Panc1 (cell line): Measurements from ENCODE around the gene BTN3A1. TPM values are rescaled to one million over a fixed set of nuclear protein-coding genes. Genes with fewer than 3 reads are reported as not detected.
"Not testable (repeated sequence)": the region's sequence is repeated elsewhere in the genome, so short reads cannot be mapped to it uniquely, and the experiment has no call there.

Experiments
- ATAC-seq: fragments of 200-7000 bp; cut with Tn5 transposase; 2 replicates; pipeline ENCODE4 v1.9.1; 2020; ENCODE audit warnings: mild to moderate bottlenecking, moderate library complexity
- BruUV-seq: library from RNA; stranded (reverse); fragments of 400-500 nt; replicated peaks from 2 replicates; lab custom pipeline; 2021; lab: Mats Ljungman, UMichigan
- CTCF ChIA-PET: fragments of 300-600 bp; sonication (Branson Sonifier 250); formaldehyde crosslinking; loops from one replicate; lab custom pipeline; 2022; ENCODE audit warnings: antibody characterized with exemption; lab: Charles Lee
- POLR2A ChIA-PET: fragments of 300-600 bp; sonication (Branson Sonifier 250); formaldehyde crosslinking; loops from one replicate; lab custom pipeline; 2022; ENCODE audit warnings: antibody characterized with exemption; lab: Charles Lee
- DNase-seq: peaks from one replicate; pipeline ENCODE4 v3.0.0-alpha.2; 2010; ENCODE audit warnings: low read depth, low spot score
- H3K27ac ChIP-seq: 2 replicates; pipeline ENCODE4 v1.5.1; 2011; ENCODE audit warnings: mild to moderate bottlenecking, low read length, inconsistent platforms
- H3K27me3 ChIP-seq: fragments of 200-500 bp; sonication (Bioruptor generic); 2 replicates; pipeline ENCODE4 v1.6.0; 2014; ENCODE audit warnings: low read length, inconsistent platforms; ENCODE audit not compliant: control insufficient read depth, insufficient read depth
- H3K36me3 ChIP-seq: fragments of 200-500 bp; sonication (Bioruptor generic); 2 replicates; pipeline ENCODE4 v1.5.1; 2014; ENCODE audit warnings: inconsistent platforms, mild to moderate bottlenecking, low read length, moderate library complexity; ENCODE audit not compliant: control insufficient read depth, insufficient read depth
- H3K4me1 ChIP-seq: 2 replicates; pipeline ENCODE4 v1.5.1; 2011; ENCODE audit warnings: inconsistent platforms, mild to moderate bottlenecking, low read length, moderate library complexity; ENCODE audit not compliant: control insufficient read depth, insufficient read depth
- H3K4me3 ChIP-seq, 2 experiments: 2 replicates each; pipeline ENCODE4 v1.5.1; 2011 to 2012; ENCODE audit warnings: low read depth in 2 of 2, low read length in 2 of 2, mild to moderate bottlenecking in 2 of 2, inconsistent platforms in 1 of 2, moderate library complexity in 1 of 2
- H3K9me3 ChIP-seq: fragments of 200-500 bp; sonication (Bioruptor generic); 2 replicates; pipeline ENCODE4 v1.5.1; 2014; ENCODE audit warnings: low read depth, mild to moderate bottlenecking, inconsistent platforms, low read length, moderate library complexity; ENCODE audit not compliant: control insufficient read depth, insufficient read depth
- POLR2AphosphoS5 ChIP-seq: IDR thresholded peaks from 2 replicates; pipeline ENCODE4 v1.6.1; 2012; ENCODE audit warnings: mild to moderate bottlenecking, low read depth, low read length, moderate library complexity
- SIN3A ChIP-seq: IDR thresholded peaks from 2 replicates; pipeline ENCODE4 v1.6.1; 2012; ENCODE audit warnings: low read depth, mild to moderate bottlenecking, low read length, moderate library complexity, borderline replicate concordance; ENCODE audit not compliant: insufficient read depth
- TCF7L2 ChIP-seq: IDR thresholded peaks from 2 replicates; pipeline ENCODE4 v1.6.1; 2011; ENCODE audit warnings: mild to moderate bottlenecking, low read depth, low read length, inconsistent platforms
- in situ Hi-C: cut with HindIII; loops from 2 replicates; pipeline ENCODE4 v1.10.0; 2016; ENCODE audit warnings: low sequenced_read_pairs, low pct_unique_long_range_greater_than_20kb
- intact Hi-C: fragments of 100-400 bp; cut with micrococcal nuclease; formaldehyde crosslinking; loops from one replicate; pipeline ENCODE4 v1.10.0; 2022; ENCODE audit not compliant: unreplicated experiment
- total RNA-seq: library from RNA; stranded (reverse); gene quantifications from one replicate; pipeline ENCODE4 v1.2.1, GENCODE V29; 2021; ENCODE audit not compliant: unreplicated experiment
- TF ChIP-seq, protein P1 (sequence below): fragments of 450-650 bp; IDR thresholded peaks from 2 replicates; pipeline ENCODE4 v1.5.1; 2017; ENCODE audit warnings: mild to moderate bottlenecking
- TF ChIP-seq, protein P2 (sequence below), 2 experiments: IDR thresholded peaks; 2 replicates each; pipeline ENCODE4 v1.6.1; 2011 to 2012; ENCODE audit warnings: low read depth in 2 of 2, control low read depth in 1 of 2, low read length in 1 of 2, mild to moderate bottlenecking in 1 of 2, moderate library complexity in 1 of 2; ENCODE audit not compliant: insufficient read depth in 1 of 2

Gene BTN3A1
- total RNA-seq, 1 experiment from 2014 or later = 5.0 TPM

GRCh38 chr6:26375270-26375669, 26.8 kb upstream of the BTN3A1 start:
- no peak overlapping the region for H3K27ac ChIP-seq
- TF ChIP-seq TCF7L2 (no peak), SIN3A (no peak), POLR2AphosphoS5 (no peak)
- TF ChIP-seq, protein P1, sequence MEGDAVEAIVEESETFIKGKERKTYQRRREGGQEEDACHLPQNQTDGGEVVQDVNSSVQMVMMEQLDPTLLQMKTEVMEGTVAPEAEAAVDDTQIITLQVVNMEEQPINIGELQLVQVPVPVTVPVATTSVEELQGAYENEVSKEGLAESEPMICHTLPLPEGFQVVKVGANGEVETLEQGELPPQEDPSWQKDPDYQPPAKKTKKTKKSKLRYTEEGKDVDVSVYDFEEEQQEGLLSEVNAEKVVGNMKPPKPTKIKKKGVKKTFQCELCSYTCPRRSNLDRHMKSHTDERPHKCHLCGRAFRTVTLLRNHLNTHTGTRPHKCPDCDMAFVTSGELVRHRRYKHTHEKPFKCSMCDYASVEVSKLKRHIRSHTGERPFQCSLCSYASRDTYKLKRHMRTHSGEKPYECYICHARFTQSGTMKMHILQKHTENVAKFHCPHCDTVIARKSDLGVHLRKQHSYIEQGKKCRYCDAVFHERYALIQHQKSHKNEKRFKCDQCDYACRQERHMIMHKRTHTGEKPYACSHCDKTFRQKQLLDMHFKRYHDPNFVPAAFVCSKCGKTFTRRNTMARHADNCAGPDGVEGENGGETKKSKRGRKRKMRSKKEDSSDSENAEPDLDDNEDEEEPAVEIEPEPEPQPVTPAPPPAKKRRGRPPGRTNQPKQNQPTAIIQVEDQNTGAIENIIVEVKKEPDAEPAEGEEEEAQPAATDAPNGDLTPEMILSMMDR = no peak
- TF ChIP-seq, protein P2, sequence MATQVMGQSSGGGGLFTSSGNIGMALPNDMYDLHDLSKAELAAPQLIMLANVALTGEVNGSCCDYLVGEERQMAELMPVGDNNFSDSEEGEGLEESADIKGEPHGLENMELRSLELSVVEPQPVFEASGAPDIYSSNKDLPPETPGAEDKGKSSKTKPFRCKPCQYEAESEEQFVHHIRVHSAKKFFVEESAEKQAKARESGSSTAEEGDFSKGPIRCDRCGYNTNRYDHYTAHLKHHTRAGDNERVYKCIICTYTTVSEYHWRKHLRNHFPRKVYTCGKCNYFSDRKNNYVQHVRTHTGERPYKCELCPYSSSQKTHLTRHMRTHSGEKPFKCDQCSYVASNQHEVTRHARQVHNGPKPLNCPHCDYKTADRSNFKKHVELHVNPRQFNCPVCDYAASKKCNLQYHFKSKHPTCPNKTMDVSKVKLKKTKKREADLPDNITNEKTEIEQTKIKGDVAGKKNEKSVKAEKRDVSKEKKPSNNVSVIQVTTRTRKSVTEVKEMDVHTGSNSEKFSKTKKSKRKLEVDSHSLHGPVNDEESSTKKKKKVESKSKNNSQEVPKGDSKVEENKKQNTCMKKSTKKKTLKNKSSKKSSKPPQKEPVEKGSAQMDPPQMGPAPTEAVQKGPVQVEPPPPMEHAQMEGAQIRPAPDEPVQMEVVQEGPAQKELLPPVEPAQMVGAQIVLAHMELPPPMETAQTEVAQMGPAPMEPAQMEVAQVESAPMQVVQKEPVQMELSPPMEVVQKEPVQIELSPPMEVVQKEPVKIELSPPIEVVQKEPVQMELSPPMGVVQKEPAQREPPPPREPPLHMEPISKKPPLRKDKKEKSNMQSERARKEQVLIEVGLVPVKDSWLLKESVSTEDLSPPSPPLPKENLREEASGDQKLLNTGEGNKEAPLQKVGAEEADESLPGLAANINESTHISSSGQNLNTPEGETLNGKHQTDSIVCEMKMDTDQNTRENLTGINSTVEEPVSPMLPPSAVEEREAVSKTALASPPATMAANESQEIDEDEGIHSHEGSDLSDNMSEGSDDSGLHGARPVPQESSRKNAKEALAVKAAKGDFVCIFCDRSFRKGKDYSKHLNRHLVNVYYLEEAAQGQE (IDR thresholded peaks at IDR 0.05; ENCODE audit: insufficient read depth in 1 of 2, low read depth in 2 of 2, low read length in 1 of 2) = no peak
- H3K36me3 ChIP-seq = no peaks in the 10 kb centered on the region
- intact Hi-C loops (no loop called here), in situ Hi-C loops (no loop called here)
- BruUV-seq = no TSS peak
- CTCF ChIA-PET = no interaction called here
- H3K27me3 ChIP-seq = no peaks in the 10 kb centered on the region
- DNase-seq = no peak
- no peak for ATAC-seq
- H3K9me3 ChIP-seq = no peaks in the 10 kb centered on the region
- POLR2A ChIA-PET = no interaction called here
- H3K4me1 ChIP-seq = no peaks in the 10 kb centered on the region
- no peak overlapping the region for H3K4me3 ChIP-seq

DNA sequence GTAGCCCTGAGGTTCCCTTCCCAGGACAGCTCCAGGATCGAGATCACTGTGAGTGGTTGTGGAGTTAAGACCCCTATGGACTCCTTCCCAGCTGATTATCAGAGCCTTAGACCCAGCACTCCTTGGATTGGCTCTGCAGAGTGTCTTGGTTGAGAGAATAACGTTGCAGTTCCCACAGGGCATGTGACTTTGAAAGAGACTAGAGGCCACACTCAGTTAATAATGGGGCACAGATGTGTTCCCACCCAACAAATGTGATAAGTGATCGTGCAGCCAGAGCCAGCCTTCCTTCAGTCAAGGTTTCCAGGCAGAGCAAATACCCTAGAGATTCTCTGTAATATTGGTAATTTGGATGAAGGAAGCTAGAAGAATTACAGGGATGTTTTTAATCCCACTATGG, 24.4 kb upstream of the BTN3A1 start:
- Histone ChIP-seq H3K27ac (no peak overlapping the region), H3K4me1 (no peaks in the 10 kb centered on the region), H3K9me3 (no peaks in the 10 kb centered on the region), H3K27me3 (no peaks in the 10 kb centered on the region), H3K36me3 (no peaks in the 10 kb centered on the region), H3K4me3 (no peak overlapping the region)
- in situ Hi-C loops (no loop called here), intact Hi-C loops (no loop called here)
- POLR2A ChIA-PET = no interaction called here
- no peak for DNase-seq
- TF ChIP-seq, protein P1 = no peak
- TF ChIP-seq POLR2AphosphoS5 = no peak
- TF ChIP-seq SIN3A = no peak
- TF ChIP-seq, protein P2 (IDR thresholded peaks at IDR 0.05; ENCODE audit: insufficient read depth in 1 of 2, low read depth in 2 of 2, low read length in 1 of 2) = no peak
- TF ChIP-seq TCF7L2 = no peak
- ATAC-seq = no peak
- BruUV-seq = no TSS peak
- CTCF ChIA-PET = no interaction called here

- H3K27me3 ChIP-seq, in situ Hi-C loops, H3K27ac ChIP-seq, DNase-seq, CTCF ChIA-PET, ATAC-seq, POLR2A ChIA-PET, H3K4me1 ChIP-seq, intact Hi-C loops, H3K9me3 ChIP-seq, H3K36me3 ChIP-seq, H3K4me3 ChIP-seq, BruUV-seq: not testable (repeated sequence)
Measured at GRCh38 chr6:26378143-26378542, 23.9 kb upstream of the BTN3A1 start.
